ENCODE measurements around the gene ZNF581.

ZNF581 gene

GRCh38 chr19:55659822-55660221 is 16.4 kb downstream of the ZNF581 start:
- Histone ChIP-seq H3K4me2 (peak overlapping the region; percentile 99), H4K20me1 (peaks cover 94% of the 10 kb centered on the region), H3K36me3 (peaks cover 64% of the 10 kb centered on the region)

GRCh38 chr19:55660404-55660803 is 17.0 kb downstream of the ZNF581 start:
- H3K4me2 ChIP-seq, result peak overlapping the region; percentile 99
- H3K4me1 ChIP-seq, result peaks cover 55% of the 10 kb centered on the region
- H3K36me3 ChIP-seq, result peaks cover 70% of the 10 kb centered on the region
- TF ChIP-seq Cebpa-rat (IDR thresholded peaks at IDR 0.05), result no peak
- H3K4me3 ChIP-seq, result no peak overlapping the region
- peaks cover 99% of the 10 kb centered on the region for H4K20me1 ChIP-seq
- peak overlapping the region; percentile 60 for H3K27ac ChIP-seq
- H3K9ac ChIP-seq, result peak overlapping the region; percentile 60
- H3K9me3 ChIP-seq, result no peaks in the 10 kb centered on the region
- H3K27me3 ChIP-seq, result no peaks in the 10 kb centered on the region

More at GRCh38 chr19:55659822-55660221, 16.4 kb downstream of the ZNF581 start:
- H3K9ac ChIP-seq, result peak overlapping the region; percentile 100; the same call in 1 of the 2 replicates
- H3K9me3 ChIP-seq, result no peaks in the 10 kb centered on the region
- peak overlapping the region; percentile 75 for H3K27ac ChIP-seq
- TF ChIP-seq Cebpa-rat (IDR thresholded peaks at IDR 0.05), result no peak
- H3K4me1 ChIP-seq, result peaks cover 55% of the 10 kb centered on the region
- H3K27me3 ChIP-seq, result no peaks in the 10 kb centered on the region
- no peak overlapping the region for H3K4me3 ChIP-seq

GRCh38 chr19:55660991-55661390 is 17.5 kb downstream of the ZNF581 start:
- H3K4me3 ChIP-seq, result no peak overlapping the region
- peaks cover 55% of the 10 kb centered on the region for H3K4me1 ChIP-seq
- H3K27ac ChIP-seq, result peak overlapping the region; percentile 60
- H3K36me3 ChIP-seq, result peaks cover 75% of the 10 kb centered on the region
- peak overlapping the region; percentile 60 for H3K9ac ChIP-seq
- peak overlapping the region; percentile 99 for H3K4me2 ChIP-seq
- peaks cover 99% of the 10 kb centered on the region for H4K20me1 ChIP-seq
- no peak for TF ChIP-seq Cebpa-rat (IDR thresholded peaks at IDR 0.05)
- H3K27me3 ChIP-seq, result no peaks in the 10 kb centered on the region
- no peaks in the 10 kb centered on the region for H3K9me3 ChIP-seq

- H3K4me2 ChIP-seq, result peak overlapping the region; percentile 99
- H3K4me3 ChIP-seq, result no peak overlapping the region
- no peaks in the 10 kb centered on the region for H3K9me3 ChIP-seq
- peaks cover 99% of the 10 kb centered on the region for H4K20me1 ChIP-seq
- H3K27me3 ChIP-seq, result no peaks in the 10 kb centered on the region
- peak overlapping the region; percentile 60; the same call in 1 of the 2 replicates for H3K27ac ChIP-seq
- TF ChIP-seq Cebpa-rat (IDR thresholded peaks at IDR 0.05), result no peak
- peak overlapping the region; percentile 60; the same call in 1 of the 2 replicates for H3K9ac ChIP-seq
- H3K4me1 ChIP-seq, result peaks cover 50% of the 10 kb centered on the region
- H3K36me3 ChIP-seq, result peaks cover 84% of the 10 kb centered on the region
These were observed 18.4 kb downstream of the ZNF581 start for GRCh38 chr19:55661826-55662225.

- Histone ChIP-seq H3K9me3 (no peaks in the 10 kb centered on the region), H3K27ac (no peak overlapping the region), H3K27me3 (no peaks in the 10 kb centered on the region), H3K36me3 (peaks cover 98% of the 10 kb centered on the region), H3K4me2 (no peak overlapping the region), H3K4me1 (peaks cover 29% of the 10 kb centered on the region), H3K4me3 (no peak overlapping the region), H4K20me1 (peaks cover 99% of the 10 kb centered on the region), H3K9ac (no peak overlapping the region)
- TF ChIP-seq Cebpa-rat (IDR thresholded peaks at IDR 0.05), result no peak
These were observed 20.5 kb downstream of the ZNF581 start for GRCh38 chr19:55663846-55664536.

GRCh38 chr19:55666343-55667005 is 23.0 kb downstream of the ZNF581 start:
- Histone ChIP-seq H3K27me3 (no peaks in the 10 kb centered on the region), H3K27ac (no peak overlapping the region), H3K4me2 (no peak overlapping the region), H3K9me3 (no peaks in the 10 kb centered on the region), H4K20me1 (peaks cover 99% of the 10 kb centered on the region), H3K4me1 (peaks cover 19% of the 10 kb centered on the region), H3K4me3 (no peak overlapping the region), H3K9ac (no peak overlapping the region; the same call in 1 of the 2 replicates), H3K36me3 (peaks cover 99% of the 10 kb centered on the region)
- TF ChIP-seq Cebpa-rat (IDR thresholded peaks at IDR 0.05), result no peak

GRCh38 chr19:55667006-55667381 is 23.5 kb downstream of the ZNF581 start:
- H3K4me1 ChIP-seq, result peaks cover 20% of the 10 kb centered on the region
- no peaks in the 10 kb centered on the region for H3K9me3 ChIP-seq
- no peak overlapping the region for H3K27ac ChIP-seq
- no peak overlapping the region for H3K9ac ChIP-seq
- peaks cover 98% of the 10 kb centered on the region for H3K36me3 ChIP-seq
- no peak for TF ChIP-seq Cebpa-rat (IDR thresholded peaks at IDR 0.05)
- H3K4me2 ChIP-seq, result no peak overlapping the region
- no peak overlapping the region for H3K4me3 ChIP-seq
- H4K20me1 ChIP-seq, result peaks cover 99% of the 10 kb centered on the region
- no peaks in the 10 kb centered on the region for H3K27me3 ChIP-seq

GRCh38 chr19:55667511-55667910 is 24.1 kb downstream of the ZNF581 start:
- Histone ChIP-seq H3K9ac (no peak overlapping the region), H4K20me1 (peaks cover 100% of the 10 kb centered on the region), H3K4me3 (no peak overlapping the region), H3K27me3 (no peaks in the 10 kb centered on the region), H3K4me2 (no peak overlapping the region), H3K27ac (no peak overlapping the region), H3K4me1 (peaks cover 25% of the 10 kb centered on the region), H3K36me3 (peaks cover 97% of the 10 kb centered on the region), H3K9me3 (no peaks in the 10 kb centered on the region)
- TF ChIP-seq Cebpa-rat (IDR thresholded peaks at IDR 0.05), result no peak

GRCh38 chr19:55667958-55668357 is 24.5 kb downstream of the ZNF581 start:
- Histone ChIP-seq H3K4me3 (no peak overlapping the region), H3K36me3 (peaks cover 97% of the 10 kb centered on the region), H3K9ac (no peak overlapping the region), H4K20me1 (peaks cover 100% of the 10 kb centered on the region), H3K4me1 (peaks cover 29% of the 10 kb centered on the region), H3K9me3 (no peaks in the 10 kb centered on the region), H3K27me3 (no peaks in the 10 kb centered on the region), H3K4me2 (no peak overlapping the region), H3K27ac (no peak overlapping the region)
- no peak for TF ChIP-seq Cebpa-rat (IDR thresholded peaks at IDR 0.05)

Data from BLaER1 (cell line).